Mammary epithelial cell (primary cell): Measurements from ENCODE around the gene LIPH.

ENCODE experiments used
- CTCF ChIP-seq, 2 donors: IDR thresholded peaks in 1 of 2; conservative IDR thresholded peaks in 1 of 2; 2 replicates each; pipeline ENCODE4 v1.5.1; 2011 to 2012; ENCODE audit warnings: inconsistent platforms in 2 of 2, low read length in 2 of 2, mild to moderate bottlenecking in 2 of 2, control low read depth in 1 of 2, low read depth in 1 of 2; ENCODE audit not compliant: insufficient read depth in 1 of 2; ENCODE audit errors: extremely low read depth in 1 of 2
- EZH2 ChIP-seq: IDR thresholded peaks from 2 replicates; pipeline ENCODE4 v1.6.1; 2012; ENCODE audit warnings: low read length, inconsistent platforms, borderline replicate concordance

DNA sequence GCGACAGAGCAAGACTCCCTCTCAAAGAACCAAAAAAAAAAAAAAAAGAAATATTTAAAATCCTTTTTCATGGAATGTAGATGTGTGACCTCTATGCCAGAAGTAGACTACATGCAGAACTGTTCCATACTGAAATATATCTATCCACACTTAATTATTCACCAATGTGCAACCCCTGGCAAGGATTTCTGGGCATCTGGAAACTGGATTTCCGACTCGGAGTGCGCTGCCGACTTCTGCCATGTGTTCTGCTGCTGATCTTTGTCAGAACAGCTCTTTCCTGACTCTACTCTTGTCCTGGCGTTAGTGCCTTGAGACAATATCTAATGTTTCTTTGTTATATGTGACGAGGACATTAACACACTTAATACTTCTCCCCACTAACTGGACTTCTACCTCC is 11.7 kb downstream of the LIPH start:
- TF ChIP-seq CTCF (conservative IDR thresholded peaks at IDR 0.05 in 1 of 2, IDR thresholded peaks at IDR 0.05 in 1 of 2; ENCODE audit: extremely low read depth in 1 of 2, insufficient read depth in 1 of 2, low read depth in 1 of 2, low read length in 2 of 2) (no peak), EZH2 (no peak)
